GM11168 (cell line): ENCODE results near the gene CXorf58.
"Not testable (repeated sequence)": the region's sequence is repeated elsewhere in the genome, so short reads cannot be mapped to it uniquely, and the experiment has no call there.

Experiments
- in situ Hi-C: fragments of 300-500 bp; cut with MboI; formaldehyde crosslinking; loops from one replicate; pipeline ENCODE4 v1.12.0; 2022; ENCODE audit warnings: low sequenced_read_pairs; ENCODE audit not compliant: unreplicated experiment

Gene CXorf58

DNA sequence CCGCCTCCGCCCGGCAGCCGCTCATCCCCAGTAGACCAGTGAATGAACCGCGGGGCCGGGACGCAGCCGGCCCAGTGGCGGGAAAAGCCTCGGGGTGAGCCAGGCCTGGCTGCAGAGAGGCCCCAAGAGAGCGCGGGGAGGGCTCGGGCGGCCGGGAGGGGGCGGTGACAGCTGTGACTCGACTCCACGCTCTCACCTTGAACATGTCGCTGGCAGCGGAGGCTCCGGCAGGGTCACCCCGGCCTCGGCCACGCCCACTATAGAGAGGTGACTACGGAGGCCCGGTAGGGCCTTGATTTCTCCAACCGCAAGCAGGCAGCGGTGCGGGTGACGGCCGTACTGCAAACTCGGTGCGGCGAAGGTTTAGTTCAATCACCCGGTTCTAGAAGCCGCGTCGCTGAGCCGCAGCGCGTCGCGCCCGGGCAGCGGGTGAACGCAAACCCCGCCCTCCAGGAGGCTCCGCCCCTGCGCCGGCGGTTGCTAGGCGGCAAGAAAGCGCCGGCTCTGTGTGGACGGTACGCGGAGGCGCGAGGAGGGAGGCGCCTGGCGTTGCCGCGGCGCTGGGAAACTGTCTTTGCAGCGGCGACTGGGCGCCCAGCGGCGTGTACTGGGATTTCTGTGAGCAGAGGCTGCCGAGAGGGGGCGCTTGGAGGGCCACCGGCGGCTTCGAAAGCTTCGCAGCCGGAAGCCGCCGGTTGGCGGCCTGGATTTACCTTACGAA lies at the start of gene CXorf58, which contains the start of gene APOO:
TSS of gene CXorf58 (plus strand) at position 509 of the 721 bp plus-strand sequence. CDS start 2,297 bp downstream, outside the sequence.
TSS of gene APOO (minus strand) at position 441 of the 721 bp plus-strand sequence. CDS start at position 205, 236 bp downstream.
- in situ Hi-C loops: loop anchor here (10.0 kb wide), 1 partner anchor 123 kb away; the partner anchor contains the start of gene SAT1

DNA sequence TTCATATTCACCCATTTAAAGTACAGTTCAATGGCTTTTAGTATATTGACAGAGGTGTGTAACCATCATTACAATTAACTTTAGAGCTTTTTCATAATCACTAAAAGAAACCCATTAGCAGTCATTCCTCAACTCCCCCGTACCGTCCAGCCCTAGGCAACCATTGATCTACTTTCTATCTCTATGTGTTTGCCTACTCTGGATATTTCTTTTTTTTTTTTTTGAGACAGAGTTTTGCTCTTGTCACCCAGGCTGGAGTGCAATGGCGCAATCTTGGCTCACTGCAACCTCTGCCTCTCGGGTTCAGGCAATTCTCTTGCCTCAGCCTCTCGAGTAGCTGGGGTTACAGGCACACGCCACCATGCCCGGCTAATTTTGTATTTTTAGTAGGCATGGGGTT lies 48.6 kb upstream of the CXorf58 start:
- in situ Hi-C loops: not testable (repeated sequence)

GRCh38 chrX:23861215-23861896 lies 46.5 kb upstream of the CXorf58 start:
- in situ Hi-C loops: no loop called here

- in situ Hi-C loops: not testable (repeated sequence)
These were observed 45.9 kb upstream of the CXorf58 start for GRCh38 chrX:23861952-23862351.

DNA sequence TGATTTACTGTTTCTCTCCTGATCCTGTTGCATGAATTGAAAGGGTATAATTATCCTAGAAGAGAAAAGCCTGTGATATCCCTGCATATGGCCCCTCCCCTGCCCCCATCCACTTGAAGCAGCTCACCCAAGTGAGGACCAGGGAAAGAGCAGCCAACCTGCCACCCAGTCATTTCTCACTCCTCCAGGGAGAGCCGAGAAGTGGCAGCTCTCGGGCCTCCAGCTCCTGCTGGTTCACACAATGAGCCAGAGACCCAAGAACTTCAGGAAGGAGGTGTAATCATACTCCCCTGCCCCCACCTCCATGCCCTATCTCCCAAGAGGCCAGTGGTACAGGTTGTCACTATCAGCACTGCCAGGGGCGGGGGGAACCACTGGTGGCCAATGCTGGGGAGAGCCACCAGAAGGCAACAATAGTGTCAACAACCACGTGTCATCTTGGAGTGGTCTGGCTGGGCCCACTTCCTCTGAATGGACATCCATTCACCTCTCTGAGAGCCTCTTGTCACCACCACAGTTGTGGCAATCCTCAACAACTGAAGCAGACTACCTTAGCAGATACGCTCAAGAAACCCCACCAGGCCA lies 43.0 kb upstream of the CXorf58 start:
- in situ Hi-C loops: no loop called here

- in situ Hi-C loops: no loop called here
These were observed 37.8 kb upstream of the CXorf58 start for GRCh38 chrX:23870041-23870440.

DNA sequence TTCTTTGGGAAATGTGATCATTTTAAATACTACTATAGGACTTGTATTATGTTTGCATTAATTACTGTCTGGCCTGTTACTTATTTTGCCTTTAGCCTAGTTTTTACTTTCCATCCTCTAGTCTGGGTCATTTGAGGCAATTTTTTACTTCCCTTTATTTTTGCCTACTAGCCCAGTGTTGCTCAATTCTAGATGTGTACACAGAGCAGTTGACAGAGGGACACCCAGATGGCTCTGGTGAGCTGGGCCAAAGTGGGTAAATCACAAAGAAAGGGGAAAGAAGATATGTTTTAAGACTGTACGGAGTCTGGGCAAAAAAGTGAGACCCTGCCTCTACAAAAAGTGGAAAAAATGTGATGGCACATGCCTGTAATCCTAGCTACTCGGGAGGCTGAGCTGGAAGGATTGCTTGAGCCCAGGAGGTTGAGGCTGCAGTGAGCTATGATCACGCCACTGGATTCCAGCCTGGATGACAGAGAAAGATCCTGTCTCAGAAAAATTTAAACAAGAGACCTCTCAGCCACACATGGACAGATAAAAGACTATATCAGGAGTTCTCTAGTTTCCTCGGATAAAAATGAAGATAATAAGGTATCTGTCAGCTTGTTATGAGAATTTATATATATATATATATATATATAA lies 35.8 kb upstream of the CXorf58 start:
- in situ Hi-C loops: no loop called here

GRCh38 chrX:23879380-23880090 lies 28.3 kb upstream of the CXorf58 start:
- in situ Hi-C loops: no loop called here

DNA sequence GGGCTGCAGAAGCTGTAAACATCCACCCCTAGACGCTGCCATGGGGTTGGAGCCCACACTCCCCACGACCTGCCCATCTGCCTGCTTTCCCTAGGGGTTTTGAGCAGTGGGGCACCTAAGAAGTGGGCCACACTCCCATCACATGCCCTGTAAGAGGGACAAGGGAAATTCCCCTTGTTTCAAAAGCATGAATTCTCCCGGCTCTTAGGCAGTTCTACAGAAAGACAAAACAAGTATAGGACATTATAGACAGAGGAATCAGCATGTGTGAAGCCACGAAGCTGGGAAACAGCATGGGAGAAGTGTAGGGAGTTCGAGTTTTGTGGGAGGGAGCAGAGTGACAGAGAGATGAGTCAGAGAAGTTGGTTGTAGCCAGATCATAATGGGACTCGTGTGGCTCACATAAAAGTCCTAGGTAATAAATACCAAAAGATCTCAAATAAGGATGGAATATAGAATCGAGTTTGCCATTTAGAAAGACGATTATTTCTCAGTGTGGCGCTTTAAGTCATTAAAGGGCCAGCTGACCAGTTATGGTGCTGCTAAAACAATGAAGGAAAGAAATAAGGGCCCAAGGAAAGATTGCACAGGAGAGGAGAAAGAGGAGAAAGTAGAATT lies 24.0 kb upstream of the CXorf58 start:
- in situ Hi-C loops: no loop called here

DNA sequence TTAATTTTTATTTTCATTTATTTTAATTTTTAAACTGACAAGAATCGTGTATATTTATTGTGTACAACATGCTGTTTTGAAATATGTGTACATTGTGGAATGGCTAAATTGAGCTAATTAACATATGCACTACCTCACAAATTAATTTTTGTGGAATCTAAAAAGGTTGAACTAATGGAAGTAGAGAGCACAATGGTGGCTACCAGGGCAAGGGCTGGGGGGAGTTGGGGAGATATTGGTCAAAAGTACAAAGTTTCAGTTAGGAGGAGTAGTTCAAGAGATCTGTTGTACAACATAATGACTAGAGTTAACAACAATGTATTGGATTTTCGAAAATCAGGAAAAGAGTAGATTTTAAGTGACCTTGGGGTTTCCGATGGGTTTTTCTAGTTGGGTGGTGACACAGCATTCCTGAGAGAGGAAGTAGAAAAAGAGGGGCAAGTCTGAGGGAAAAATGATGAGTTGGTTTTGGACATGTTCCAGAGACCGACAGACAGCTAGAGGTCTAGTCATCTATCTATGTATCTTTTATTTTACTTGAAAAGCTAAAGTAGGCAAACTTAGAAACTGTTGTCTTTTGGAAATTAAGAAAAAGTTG lies 23.3 kb upstream of the CXorf58 start:
- in situ Hi-C loops: no loop called here

GRCh38 chrX:23885803-23886202 lies 22.0 kb upstream of the CXorf58 start:
- in situ Hi-C loops: no loop called here

DNA sequence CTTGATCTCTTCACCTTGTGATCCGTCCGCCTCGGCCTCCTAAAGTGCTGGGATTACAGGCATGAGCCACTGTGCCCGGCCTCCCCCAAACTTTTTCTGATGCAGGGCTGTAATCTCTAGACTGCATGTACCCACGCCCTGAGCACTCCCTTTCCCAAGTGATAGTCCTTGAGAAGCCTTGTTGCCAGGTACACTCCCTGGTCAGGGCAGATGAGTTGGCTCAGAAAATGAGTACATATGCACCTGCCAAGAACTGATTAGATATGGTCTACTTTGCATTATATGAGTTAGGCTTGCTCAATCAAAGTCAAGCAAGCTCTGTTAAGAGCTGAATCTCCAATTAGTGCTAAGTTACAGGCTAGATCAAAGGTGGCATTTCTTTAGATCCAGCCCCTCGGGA lies 20.4 kb upstream of the CXorf58 start:
- in situ Hi-C loops: no loop called here

DNA sequence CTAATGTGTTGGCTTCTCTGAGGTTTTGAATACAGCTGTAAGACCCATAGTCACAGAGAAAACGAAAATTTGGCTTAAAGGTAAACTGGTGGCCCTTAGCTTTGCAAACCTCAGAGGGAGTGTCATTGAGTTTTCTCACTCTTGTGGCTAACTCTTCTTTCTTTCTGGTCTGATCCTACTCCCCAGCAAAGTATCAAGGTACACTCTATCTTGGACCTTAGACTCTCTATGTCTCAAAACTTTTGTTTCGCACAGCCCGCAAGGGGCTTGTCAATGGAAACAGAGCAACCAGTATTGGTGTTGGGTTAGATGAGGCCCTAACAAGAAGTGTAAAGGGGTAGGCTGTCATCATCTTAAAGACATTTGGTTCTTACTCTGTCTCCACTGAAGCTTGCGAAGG lies 19.9 kb upstream of the CXorf58 start:
- in situ Hi-C loops: no loop called here

DNA sequence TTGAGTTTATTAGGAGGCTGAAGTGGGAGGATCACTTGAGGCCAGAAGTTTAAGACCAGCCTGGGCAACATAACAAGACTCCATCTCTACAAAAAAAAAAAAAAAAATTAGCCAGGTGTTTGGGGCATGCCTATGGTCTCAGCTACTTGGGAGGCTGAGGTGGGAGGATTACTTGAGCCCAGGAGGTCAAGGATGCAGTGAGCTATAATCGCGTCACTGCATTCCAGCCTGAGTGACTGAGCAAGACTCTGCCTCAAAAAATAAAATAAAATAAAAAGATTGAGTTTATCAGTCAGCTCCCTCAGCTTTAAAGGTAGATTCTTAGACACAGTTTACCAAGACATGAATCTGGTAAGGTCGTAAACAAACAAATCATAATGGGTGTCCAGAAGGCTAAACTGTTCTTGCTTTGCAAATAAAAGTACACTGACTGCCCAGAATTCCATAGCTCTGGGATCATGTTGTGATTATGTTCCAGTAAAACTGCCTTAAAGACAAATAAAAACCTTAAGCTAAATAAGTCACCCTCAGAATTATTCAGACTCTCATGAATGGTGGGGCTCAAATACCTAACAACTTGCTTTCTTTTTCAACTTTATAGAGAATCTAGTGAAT lies 18.8 kb upstream of the CXorf58 start:
- in situ Hi-C loops: no loop called here

- in situ Hi-C loops: no loop called here
These were observed 16.9 kb upstream of the CXorf58 start for GRCh38 chrX:23890933-23891332.

DNA sequence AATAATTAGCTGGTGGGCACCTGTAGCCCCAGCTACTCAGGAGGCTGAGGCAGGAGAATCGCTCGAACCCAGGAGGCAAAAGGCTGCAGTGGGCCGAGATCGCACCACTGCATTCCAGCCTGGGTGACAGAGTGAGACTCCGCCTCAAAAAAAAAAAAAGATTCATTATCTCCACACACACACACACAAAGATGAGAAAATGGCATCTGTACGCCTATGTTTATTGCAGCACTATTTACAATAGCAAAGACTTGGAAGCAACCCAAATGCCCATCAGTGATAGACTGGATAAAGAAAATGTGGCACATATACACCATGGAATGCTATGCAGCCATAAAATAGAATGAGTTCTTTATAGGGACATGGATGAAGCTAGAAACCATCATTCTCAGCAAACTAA lies 12.8 kb upstream of the CXorf58 start:
- in situ Hi-C loops: not testable (repeated sequence)

GRCh38 chrX:23896539-23896938 lies 11.3 kb upstream of the CXorf58 start:
- in situ Hi-C loops: not testable (repeated sequence)

GRCh38 chrX:23896981-23897380 lies 10.8 kb upstream of the CXorf58 start:
- in situ Hi-C loops: no loop called here

- in situ Hi-C loops: no loop called here
These were observed 9.3 kb upstream of the CXorf58 start for GRCh38 chrX:23898412-23898959.
